Skin epidermis (tissue), 12 donors: ENCODE results near the gene DLAT.
A peak's percentile ranks its signal among the peaks of the same experiment; 100 is the strongest.
"Not testable (repeated sequence)": the region's sequence is repeated elsewhere in the genome, so short reads cannot be mapped to it uniquely, and the experiment has no call there.

ENCODE experiments used
- H3K27ac ChIP-seq, 21 experiments: fragments of 200-600 bp; sonication (generic) in 11 of 21; one replicate each; pipeline ENCODE4 v1.5.0; 2020; ENCODE audit warnings: mild to moderate bottlenecking in 3 of 21, inconsistent platforms in 2 of 21, moderate library complexity in 2 of 21
- H3K4me3 ChIP-seq, 7 experiments: fragments of 200-600 bp; sonication (generic) in 2 of 7; one replicate each; pipeline ENCODE4 v1.5.0; 2020; ENCODE audit warnings: inconsistent platforms in 2 of 7, mild to moderate bottlenecking in 2 of 7, moderate library complexity in 1 of 7

The DLAT gene

DNA sequence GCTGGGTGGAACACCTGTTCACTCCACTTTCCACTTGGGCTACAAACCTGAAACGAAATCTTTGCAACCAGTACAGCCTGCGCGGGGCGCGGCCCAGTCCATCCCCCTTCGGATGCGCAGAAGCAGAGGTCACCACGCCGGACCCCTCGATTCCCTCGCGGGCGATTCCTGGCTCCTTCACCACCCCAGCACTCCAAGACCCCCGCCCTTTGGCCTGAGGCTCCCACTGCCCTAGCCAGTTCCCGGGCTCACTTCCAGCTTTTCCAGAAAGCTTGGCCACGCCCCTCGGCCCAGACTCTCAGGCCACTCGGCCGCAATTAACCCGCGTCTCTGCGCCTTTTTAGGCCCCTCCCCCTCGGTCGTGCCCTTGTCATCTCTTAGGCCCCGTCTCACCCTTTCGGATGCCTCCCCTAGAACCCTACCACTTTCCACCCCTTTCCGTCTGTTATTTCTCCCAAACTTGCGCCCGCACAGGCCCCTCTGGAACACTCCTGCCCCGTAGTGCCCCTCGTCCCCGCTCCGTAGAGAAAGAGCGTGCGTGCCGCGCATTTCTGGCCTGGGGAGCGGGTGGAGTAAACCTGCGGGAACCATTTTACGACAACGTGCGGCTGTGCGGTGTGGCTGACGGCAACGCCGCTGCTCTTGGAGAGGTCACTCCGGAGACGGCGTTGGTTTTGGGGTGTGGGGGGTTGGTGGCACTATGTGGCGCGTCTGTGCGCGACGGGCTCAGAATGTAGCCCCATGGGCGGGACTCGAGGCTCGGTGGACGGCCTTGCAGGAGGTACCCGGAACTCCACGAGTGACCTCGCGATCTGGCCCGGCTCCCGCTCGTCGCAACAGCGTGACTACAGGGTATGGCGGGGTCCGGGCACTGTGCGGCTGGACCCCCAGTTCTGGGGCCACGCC lies at the start of gene DLAT:
DLAT (plus strand) TSS at position 636 of the 906 bp plus-strand sequence; CDS start at position 701, 65 bp downstream.
- peak within 1 kb of the TSS; percentile 66 to 96 (median 90) for H3K27ac ChIP-seq
- peak within 1 kb of the TSS; percentile 56 to 86 (median 77) for H3K4me3 ChIP-seq

DNA sequence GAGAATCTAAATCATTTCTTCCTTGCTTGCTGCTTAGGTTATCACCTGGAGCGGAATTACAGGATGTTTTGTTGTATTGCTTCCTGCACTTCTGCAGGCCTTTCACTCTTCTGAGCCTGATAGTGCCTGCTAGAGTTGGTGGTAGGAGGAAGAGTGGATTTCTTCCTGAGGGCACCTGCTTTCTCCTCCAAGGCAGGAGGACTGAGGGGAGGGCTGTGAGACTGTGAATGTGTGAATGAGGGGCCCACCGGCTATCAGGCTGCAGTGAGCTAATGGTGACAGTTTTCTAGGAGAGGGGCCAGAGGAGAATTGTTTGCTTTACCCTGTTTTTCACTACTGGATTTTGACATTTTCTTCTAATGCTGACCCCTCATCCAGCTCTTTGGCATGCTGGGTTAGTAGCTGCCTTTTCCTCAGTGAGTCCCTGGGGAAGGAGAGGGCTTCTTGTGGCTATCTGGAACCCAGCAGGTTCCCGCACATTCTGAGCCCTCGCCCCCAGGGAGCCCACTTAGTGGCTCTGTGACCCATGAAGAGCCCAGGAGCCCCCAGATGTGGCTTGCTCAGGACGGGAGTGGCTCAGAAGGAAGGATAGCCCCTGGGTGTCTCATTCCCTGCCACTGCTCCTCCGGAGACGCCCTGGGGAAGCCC lies 49.0 kb upstream of the DLAT start:
- H3K27ac ChIP-seq: peak overlapping the region in 16 of 21 experiments; percentile 38 to 87 (median 66)
- peak overlapping the region in 2 of 7 experiments; percentile 60 to 63 for H3K4me3 ChIP-seq

DNA sequence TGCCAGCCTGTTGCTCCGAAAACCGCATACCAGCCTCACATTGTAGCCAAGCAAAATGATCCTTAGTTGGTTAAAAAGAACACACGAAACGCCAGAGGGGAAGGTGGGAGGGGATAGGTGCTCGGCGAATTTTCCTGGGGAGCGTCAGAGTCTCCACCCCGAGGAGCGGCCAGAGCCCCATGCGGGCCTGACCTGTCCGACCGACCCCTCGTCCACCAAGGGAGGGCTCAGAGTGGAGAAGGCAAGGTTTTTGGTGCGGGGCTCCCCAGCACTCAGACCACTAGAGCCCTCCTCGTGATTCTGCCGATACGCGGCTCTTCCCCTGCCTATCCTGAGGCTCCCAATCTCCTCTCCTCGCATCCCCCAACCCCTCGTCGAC lies 48.5 kb upstream of the DLAT start:
- Histone ChIP-seq H3K4me3 (peak overlapping the region; percentile 38 to 63 (median 50)), H3K27ac (peak overlapping the region in 19 of 21 experiments; percentile 6 to 87 (median 63))

DNA sequence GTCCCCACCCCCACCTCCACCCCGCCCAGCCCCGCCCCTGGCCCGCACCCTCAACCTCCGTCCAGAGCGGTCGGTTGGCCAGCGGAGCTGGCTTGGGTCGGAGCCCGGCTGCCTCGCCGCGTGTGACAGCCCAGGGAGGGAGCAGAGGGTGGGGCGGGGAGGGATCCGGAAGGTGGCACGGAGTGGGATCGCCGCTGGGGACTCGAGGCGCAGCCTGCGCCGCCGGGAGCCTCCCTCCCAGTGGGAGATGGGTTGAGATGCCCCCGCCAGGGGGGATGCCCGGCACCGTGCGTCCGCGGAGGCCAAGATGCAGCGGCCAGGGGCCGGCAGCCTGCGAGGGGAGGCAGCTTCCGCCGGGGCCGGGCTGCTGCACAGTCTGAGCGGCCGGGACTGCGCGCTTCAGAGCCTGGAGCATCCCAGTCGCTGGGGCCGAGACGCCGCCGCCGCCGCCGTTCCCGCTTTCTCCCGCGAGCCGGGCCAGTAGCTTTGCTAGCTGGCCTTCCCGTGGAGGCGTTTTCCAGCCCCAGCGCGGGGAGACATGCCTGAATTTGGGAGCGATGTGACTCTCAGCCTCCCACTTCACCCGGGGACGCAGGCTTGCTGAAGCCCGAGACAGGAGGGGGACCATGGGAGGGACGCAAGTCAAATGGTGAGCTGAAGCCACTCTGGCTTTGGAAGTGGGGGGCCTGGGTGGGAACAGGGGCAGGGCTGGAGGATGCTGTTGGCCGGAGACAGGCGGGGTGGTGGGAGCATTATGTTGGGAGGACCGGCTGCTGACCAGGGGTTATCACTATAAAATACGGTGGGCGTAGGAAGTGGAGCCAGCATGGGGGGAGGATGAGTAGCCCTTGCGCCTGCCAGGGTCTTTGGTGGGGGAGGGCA lies 47.8 kb upstream of the DLAT start:
- Histone ChIP-seq H3K4me3 (peak overlapping the region; percentile 38 to 63 (median 50)), H3K27ac (peak overlapping the region in 19 of 21 experiments; percentile 2 to 87 (median 63))

DNA sequence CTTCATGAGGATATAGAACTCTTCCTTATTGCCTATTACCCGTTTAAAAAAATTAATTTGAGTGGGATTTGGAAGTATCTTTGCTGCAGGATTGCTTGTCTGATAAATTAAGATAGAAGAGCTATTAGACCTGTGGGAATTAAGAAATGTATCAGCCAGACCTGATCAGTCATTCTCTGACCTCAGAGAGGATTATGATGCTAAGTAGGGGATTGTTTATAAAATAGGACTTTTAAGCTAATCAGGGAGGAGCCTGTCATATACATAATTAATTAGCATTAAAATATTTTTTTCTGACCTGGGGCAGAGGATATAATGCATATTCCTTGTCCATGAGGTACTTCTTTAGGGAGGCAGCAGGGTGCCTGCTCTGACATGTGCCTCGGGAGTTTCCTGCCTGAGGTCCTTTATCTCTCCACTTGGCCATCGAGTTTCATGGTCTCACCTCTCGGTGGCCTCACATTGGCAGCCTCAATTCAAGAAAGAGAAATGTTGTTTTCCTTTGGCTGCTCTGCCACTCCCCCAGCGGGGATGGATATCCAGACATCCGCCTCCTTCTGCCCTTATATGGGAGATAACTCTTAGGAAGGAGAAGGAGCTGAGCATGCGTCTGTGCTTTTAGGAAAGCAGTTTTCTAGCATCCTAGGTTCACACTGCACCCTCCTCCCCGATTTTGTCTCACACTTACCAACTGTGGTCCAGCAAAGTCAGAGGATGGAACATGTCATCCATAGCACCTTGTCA lies 47.0 kb upstream of the DLAT start:
- Histone ChIP-seq H3K27ac (peak overlapping the region in 12 of 21 experiments; percentile 38 to 87 (median 72)), H3K4me3 (peak overlapping the region; percentile 38 to 63 (median 50))

DNA sequence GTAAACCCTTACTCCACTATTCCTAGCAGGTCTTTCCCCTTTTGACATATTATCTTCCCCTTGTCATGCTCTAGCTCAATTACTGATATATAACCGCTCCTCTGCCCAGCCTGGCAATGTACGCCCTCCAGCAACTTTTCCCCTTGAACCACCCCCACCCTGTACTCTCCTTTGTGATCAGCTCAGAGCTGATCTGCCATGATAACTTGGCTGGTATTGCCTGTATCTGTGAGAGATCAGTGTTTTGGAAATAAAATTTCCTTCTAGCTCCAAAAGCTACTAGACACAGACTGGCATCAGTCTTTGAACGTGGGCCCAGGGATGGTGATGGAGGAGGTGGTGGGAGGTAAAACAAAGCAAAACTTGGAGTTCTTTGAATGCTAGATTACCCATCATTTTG lies 45.1 kb upstream of the DLAT start:
- no peak overlapping the region for H3K4me3 ChIP-seq
- H3K27ac ChIP-seq: no peak overlapping the region

DNA sequence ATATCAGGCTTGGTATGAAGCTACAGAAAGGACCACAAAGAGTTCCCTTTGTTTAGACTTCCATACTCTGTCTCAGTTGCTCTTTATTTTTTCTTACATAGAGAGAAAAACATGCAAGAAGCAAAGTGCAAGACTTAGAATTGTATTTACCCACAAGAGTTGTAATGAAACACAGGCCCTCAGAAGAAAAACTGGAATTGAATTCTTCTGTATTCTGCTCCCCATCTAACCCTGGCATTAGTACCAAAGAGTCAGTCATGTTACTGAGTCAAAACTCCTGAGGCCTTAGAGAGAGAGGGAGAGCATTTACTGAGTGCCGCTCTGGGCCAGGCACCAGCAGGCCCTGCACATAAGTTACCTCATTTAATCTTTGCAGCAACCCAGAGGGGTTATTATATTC lies 43.9 kb upstream of the DLAT start:
- H3K27ac ChIP-seq: no peak overlapping the region

DNA sequence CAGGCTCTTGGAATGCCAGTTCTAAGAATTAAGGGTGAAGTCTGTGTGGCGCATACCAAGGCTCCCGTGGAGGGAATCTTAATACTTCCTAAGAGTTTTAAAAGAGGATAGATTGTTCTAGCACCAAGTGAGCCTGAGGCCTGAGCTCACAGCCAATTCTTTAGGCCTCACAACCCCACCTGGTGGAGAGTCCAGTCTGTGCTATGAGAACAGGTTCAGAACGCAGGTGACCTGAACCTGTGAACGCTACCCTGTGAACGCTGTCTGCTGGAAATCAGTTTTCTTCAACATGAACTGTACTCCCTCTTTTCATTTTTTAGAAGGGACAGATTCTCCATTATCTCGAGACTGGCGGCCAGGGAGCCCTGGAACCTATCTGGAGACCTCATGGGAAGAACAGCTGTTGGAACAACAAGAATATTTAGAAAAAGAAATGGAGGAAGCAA lies 43.2 kb upstream of the DLAT start:
- Histone ChIP-seq H3K27ac (peak overlapping the region in 5 of 21 experiments; percentile 2 to 61 (median 38)), H3K4me3 (no peak overlapping the region)

More for the DNA sequence above, 43.9 kb upstream of the DLAT start:
- no peak overlapping the region for H3K4me3 ChIP-seq

DNA sequence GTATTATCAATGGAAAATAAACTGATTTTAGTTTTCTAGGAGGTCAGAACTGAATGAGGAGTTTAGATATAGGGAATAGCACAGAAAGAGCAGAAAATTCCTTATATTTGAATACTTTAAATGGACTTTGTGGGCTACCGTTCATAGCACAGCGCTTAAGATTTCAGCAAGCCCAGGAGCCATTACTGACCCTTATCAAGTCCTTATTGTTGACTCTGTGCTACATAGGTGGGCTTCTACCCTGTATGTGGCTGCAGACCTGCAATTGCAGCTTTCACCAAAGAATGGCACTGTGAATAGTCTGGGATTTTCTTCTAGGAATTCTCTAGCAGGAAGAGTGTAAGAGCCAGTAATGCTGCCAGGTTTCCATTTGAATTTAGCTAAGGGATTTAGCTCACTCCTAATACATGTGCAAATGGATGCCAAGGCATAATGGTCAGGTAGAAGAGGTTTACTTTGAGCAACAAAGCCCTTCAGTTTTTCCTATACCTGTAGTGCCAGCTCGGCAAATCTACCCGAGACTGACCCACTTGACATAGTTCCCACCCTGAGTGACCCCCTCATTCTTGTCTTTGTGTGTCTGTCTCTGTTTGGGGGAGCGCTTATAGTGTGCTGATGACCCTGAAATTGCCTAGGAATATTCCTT lies 42.5 kb upstream of the DLAT start:
- Histone ChIP-seq H3K4me3 (peak overlapping the region in 1 of 7 experiments; percentile 10), H3K27ac (peak overlapping the region in 7 of 21 experiments; percentile 2 to 61 (median 27))

DNA sequence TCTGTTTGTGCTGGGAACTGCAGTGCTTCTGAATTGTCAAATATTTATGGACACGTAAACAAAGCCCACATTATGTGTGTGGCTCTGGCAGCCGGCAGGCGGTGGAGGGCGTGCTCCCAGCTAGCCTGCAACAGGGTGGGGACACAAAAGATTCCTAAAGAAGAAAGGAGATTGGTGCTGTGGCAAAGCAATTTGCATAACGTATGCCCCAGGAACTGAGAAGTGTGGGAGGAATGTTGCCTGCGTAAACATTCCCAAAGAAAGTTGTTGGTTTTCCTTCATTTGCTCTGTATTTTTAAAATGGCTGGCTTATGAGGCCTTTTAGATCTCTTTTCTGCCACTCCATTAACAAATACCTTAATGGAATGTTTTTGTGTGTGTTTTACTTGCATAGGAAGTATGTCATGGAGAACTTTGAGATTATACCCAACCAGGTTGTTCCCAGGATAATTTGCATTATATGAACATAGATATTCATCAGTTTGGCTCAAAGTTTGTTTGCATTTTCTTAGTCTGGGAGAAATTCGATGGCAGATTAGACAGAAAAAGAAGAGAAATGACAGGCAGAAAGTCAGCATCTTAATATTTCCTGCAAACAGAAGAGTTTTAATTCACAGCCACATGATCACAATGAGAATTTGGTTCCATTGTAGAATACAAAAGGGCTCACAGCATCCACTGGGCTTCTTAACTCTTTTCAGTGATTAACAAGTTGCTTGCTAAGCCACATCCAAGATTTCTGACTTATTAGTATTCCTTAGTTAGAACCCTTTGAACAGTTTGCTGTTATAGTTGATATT lies 41.8 kb upstream of the DLAT start:
- H3K4me3 ChIP-seq: peak overlapping the region in 1 of 7 experiments; percentile 10

DNA sequence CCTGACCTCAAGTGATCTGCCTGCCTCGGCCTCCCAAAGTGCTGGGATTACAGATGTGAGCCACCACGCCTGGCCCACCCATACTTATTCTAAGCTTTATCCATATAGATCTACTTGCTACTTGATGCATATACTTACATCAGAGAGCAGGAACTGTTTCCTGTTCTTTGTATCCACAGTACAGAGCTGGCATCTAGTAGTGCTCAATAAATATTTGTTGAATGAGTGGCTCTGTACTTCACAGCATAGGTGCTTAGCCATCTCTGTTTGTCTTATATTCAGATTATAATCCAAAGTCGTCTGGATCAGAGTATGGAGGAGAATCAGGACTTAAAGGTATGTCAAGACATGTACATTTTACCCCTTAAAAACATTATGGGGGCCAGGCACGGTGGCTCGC lies 38.6 kb upstream of the DLAT start:
- Histone ChIP-seq H3K27ac (no peak overlapping the region), H3K4me3 (no peak overlapping the region)

More for the DNA sequence above, 41.8 kb upstream of the DLAT start:
- H3K27ac ChIP-seq: peak overlapping the region in 7 of 21 experiments; percentile 2 to 61 (median 27)

DNA sequence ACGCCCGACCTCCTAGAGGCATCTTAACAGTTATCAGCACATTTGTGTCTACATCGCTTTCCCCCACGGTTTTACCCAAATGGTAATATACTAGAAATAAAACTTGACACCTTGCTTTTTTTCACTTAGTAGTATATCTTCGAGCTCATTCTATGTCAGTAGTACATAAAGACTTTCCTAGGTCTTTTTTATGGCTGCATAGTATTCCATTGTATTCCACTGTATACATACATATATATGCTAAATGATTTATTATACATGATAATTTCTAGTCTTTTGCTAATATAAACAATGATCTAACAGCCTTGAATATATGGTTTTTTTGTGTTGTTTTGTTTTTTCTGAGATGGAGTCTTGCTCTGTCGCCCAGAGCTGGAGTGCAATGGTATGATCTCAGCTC lies 34.8 kb upstream of the DLAT start:
- no peak overlapping the region for H3K27ac ChIP-seq
- no peak overlapping the region for H3K4me3 ChIP-seq

DNA sequence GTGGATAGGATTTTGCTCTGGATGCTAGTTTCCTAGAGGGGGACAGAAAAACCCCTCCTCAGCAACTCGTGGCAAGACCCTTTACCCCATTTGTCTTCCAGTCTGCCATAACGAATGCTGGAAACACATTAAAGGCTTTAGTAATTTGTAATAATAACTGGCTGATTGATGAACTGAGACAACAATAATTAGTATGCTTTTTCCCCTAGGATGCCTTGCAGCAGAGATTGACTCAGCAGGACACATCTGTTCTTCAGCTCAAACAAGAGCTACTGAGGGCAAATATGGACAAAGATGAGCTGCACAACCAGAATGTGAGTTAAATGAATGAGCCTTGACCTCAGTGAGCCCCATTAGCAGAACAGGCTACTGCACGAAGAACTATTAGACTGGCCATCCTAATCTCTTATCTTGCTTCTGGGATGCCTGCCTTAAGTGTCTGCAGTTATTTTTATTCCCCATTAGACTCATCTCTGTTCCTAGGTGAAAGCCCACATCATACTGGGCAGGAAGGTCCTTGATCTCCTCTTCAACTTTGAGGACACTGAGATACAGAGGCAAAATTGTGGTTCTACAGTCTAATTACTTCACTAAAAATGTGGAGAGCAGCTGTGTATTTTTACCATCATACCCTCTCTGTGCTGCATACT lies 32.9 kb upstream of the DLAT start:
- H3K27ac ChIP-seq: no peak overlapping the region

DNA sequence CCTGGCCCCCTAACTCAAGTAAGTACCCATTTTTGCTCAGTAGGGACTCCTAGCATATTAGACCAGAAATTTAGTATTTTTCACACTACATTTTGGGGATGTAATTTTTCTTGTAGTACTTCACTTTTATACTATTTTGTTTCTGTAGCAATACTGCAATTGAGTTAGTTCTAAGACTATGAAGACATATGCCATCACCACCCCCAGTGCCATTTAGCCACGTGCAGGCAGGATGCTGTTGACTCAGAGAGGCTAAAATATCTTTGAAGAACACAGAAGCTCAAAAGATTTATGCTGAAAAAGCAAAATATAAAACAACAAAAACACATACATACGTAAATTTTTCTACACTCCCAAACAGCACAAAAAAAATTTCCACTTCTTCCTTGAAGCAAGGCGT lies 29.1 kb upstream of the DLAT start:
- Histone ChIP-seq H3K4me3 (no peak overlapping the region), H3K27ac (no peak overlapping the region)

More for the DNA sequence above, 32.9 kb upstream of the DLAT start:
- no peak overlapping the region for H3K4me3 ChIP-seq

DNA sequence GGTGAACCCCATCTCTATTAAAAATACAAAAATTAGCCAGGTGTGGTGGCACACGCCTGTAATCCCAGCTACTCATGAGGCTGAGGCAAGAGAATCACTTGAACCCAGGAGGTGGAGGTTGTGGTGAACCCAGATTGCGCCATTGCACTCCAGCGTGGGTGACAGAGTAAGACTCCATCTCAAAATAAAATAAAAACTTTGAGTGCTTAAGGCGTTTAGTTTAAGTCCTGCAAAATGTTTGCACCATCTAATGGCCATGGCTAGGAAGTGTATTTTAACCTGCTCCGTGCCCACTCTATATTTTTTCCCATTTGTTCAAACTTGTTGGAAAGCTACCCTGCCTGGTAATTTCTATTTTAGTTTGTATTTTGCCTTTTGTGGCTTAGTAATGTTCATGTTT lies 28.5 kb upstream of the DLAT start:
- H3K4me3 ChIP-seq, H3K27ac ChIP-seq: not testable (repeated sequence)

DNA sequence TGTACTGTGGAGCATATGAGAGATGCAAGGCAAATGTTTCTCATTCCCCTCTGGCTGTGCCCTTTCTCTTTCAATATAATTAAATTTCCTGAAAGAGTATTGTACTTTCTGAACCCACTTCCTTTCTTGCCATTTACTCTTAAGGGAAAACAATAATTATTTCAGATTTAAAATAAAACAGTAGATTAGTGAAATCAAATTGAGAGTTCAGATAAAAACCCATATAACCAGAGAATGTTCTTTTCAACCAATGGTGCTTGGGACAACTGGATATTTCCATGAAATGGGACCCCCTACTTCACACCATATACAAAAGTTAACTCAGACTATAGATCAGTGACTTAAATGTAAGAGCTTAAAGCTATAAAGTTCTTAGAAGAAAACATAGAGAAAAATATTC lies 26.1 kb upstream of the DLAT start:
- H3K4me3 ChIP-seq: no peak overlapping the region
- H3K27ac ChIP-seq: no peak overlapping the region

DNA sequence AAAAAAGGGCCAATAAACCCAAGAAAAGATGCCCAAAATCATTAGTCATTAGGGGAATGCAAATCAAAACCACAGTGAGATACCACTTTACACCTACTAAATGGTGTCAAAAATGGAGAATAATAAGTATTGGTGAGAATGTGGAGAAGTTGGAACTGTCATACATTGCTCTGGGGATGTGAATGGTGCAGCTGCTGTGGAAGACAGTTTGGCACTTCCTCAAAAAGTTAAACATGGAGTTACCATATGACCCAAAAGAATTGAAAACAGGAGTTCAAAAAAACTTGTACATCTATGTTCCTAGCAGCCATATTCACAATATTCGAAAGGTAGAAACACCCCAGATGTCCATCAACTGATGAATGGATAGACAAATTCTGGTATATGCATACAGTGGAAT lies 24.5 kb upstream of the DLAT start:
- Histone ChIP-seq H3K27ac (no peak overlapping the region), H3K4me3 (no peak overlapping the region)
